Trophoblast cell (in vitro differentiated cells and primary cell): Measurements from ENCODE around the gene ANP32A.

ENCODE experiments used
- DNase-seq, 2 donors: peaks; one replicate each; pipeline ENCODE4 v3.0.0-alpha.2; 2016
- H2AFZ ChIP-seq: 2 replicates; pipeline ENCODE4 v1.6.1; 2013; ENCODE audit warnings: low read length, moderate library complexity, mild to moderate bottlenecking; ENCODE audit not compliant: insufficient read depth, poor library complexity
- H2AK5ac ChIP-seq: 2 replicates; pipeline ENCODE4 v1.6.1; 2013; ENCODE audit warnings: mild to moderate bottlenecking, low read length
- H2BK120ac ChIP-seq: 2 replicates; pipeline ENCODE4 v1.6.1; 2013; ENCODE audit warnings: low read length, mild to moderate bottlenecking, moderate library complexity; ENCODE audit not compliant: insufficient read depth, poor library complexity
- H2BK12ac ChIP-seq: 2 replicates; pipeline ENCODE4 v1.6.1; 2013; ENCODE audit warnings: mild to moderate bottlenecking, low read length, moderate library complexity
- H2BK5ac ChIP-seq: 2 replicates; pipeline ENCODE4 v1.6.1; 2013; ENCODE audit warnings: low read length, low read depth, moderate library complexity, mild to moderate bottlenecking; ENCODE audit not compliant: poor library complexity
- H3K14ac ChIP-seq: 2 replicates; pipeline ENCODE4 v1.6.1; 2013; ENCODE audit warnings: mild to moderate bottlenecking, low read length
- H3K18ac ChIP-seq: 2 replicates; pipeline ENCODE4 v1.6.1; 2013; ENCODE audit warnings: mild to moderate bottlenecking, low read length
- H3K23ac ChIP-seq: 2 replicates; pipeline ENCODE4 v1.6.1; 2013; ENCODE audit warnings: low read length
- H3K27ac ChIP-seq: 2 replicates; pipeline ENCODE4 v1.5.1; 2013; ENCODE audit warnings: low read depth, mild to moderate bottlenecking, inconsistent platforms, low read length, moderate library complexity
- H3K27me3 ChIP-seq: 2 replicates; pipeline ENCODE4 v1.6.1; 2013; ENCODE audit warnings: inconsistent platforms, mild to moderate bottlenecking, low read length, moderate library complexity; ENCODE audit not compliant: insufficient read depth
- H3K36me3 ChIP-seq, 2 experiments: 1 replicate in 1 of 2; 2 replicates in 1 of 2; pipeline ENCODE4 v1.6.1; 2013; ENCODE audit warnings: low read length in 2 of 2, mild to moderate bottlenecking in 2 of 2, moderate library complexity in 1 of 2; ENCODE audit not compliant: insufficient read depth in 2 of 2, control insufficient read depth in 1 of 2
- H3K4ac ChIP-seq: 2 replicates; pipeline ENCODE4 v1.6.1; 2013; ENCODE audit warnings: low read depth, mild to moderate bottlenecking, low read length, moderate library complexity
- H3K4me1 ChIP-seq, 2 experiments: 1 replicate in 1 of 2; 2 replicates in 1 of 2; pipeline ENCODE4 v1.6.1; 2013; ENCODE audit warnings: low read length in 2 of 2, mild to moderate bottlenecking in 2 of 2, moderate library complexity in 1 of 2; ENCODE audit not compliant: insufficient read depth in 2 of 2, control insufficient read depth in 1 of 2
- H3K4me2 ChIP-seq: 2 replicates; pipeline ENCODE4 v1.6.1; 2013; ENCODE audit warnings: inconsistent platforms, mild to moderate bottlenecking, low read length, moderate library complexity
- H3K4me3 ChIP-seq: 2 replicates; pipeline ENCODE4 v1.5.1; 2013; ENCODE audit warnings: mild to moderate bottlenecking, low read depth, low read length, inconsistent platforms
- H3K79me1 ChIP-seq: one replicate; pipeline ENCODE4 v1.6.1; 2013; ENCODE audit warnings: low read length
- H3K79me2 ChIP-seq: 2 replicates; pipeline ENCODE4 v1.6.1; 2013; ENCODE audit warnings: low read length, mild to moderate bottlenecking; ENCODE audit not compliant: control insufficient read depth, insufficient read depth, poor library complexity
- H3K9ac ChIP-seq: 2 replicates; pipeline ENCODE4 v1.6.1; 2013; ENCODE audit warnings: mild to moderate bottlenecking, low read length
- H3K9me3 ChIP-seq: 2 replicates; pipeline ENCODE4 v1.6.1; 2013; ENCODE audit warnings: low read depth, mild to moderate bottlenecking, control low read depth, inconsistent platforms, low read length; ENCODE audit not compliant: insufficient read depth
- H4K12ac ChIP-seq: 2 replicates; pipeline ENCODE4 v1.6.1; 2013; ENCODE audit warnings: low read depth, mild to moderate bottlenecking, low read length, moderate library complexity
- H4K8ac ChIP-seq: 2 replicates; pipeline ENCODE4 v1.6.1; 2013; ENCODE audit warnings: low read depth, mild to moderate bottlenecking, low read length, moderate library complexity
- H4K91ac ChIP-seq: one replicate; pipeline ENCODE4 v1.6.1; 2013; ENCODE audit warnings: low read depth, mild to moderate bottlenecking, low read length, moderate library complexity
- WGBS: extraction: QIAGEN DNeasy Blood & Tissue Kit; methylation state at CpG from one replicate; pipeline ENCODE4 v1.1.7; 2013; ENCODE audit warnings: missing lambda C conversion rate; ENCODE audit not compliant: insufficient read length, insufficient coverage; ENCODE audit errors: extremely low coverage; 5-methylcytosine and 5-hydroxymethylcytosine counted together

The ANP32A gene

GRCh38 chr15:68781766-68782588 lies 38.7 kb downstream of the ANP32A start:
- no peaks in the 10 kb centered on the region for H3K27me3 ChIP-seq
- no peak overlapping the region for H3K23ac ChIP-seq
- no peak overlapping the region for H3K27ac ChIP-seq
- H2BK12ac ChIP-seq, result no peak overlapping the region
- no peaks in the 10 kb centered on the region for H3K79me1 ChIP-seq
- H4K91ac ChIP-seq, result no peak overlapping the region
- H3K9me3 ChIP-seq, result no peaks in the 10 kb centered on the region
- H4K12ac ChIP-seq, result no peak overlapping the region
- H3K18ac ChIP-seq, result no peak overlapping the region
- no peak overlapping the region for H2BK5ac ChIP-seq
- H4K8ac ChIP-seq, result no peak overlapping the region
- no CpG with 5 or more reads among the region's 17 CpGs for WGBS
- H3K14ac ChIP-seq, result no peak overlapping the region
- no peaks in the 10 kb centered on the region for H3K4me1 ChIP-seq
- peaks cover 43 to 61% of the 10 kb centered on the region in 2 experiments for H3K36me3 ChIP-seq
- H3K4ac ChIP-seq, result no peak overlapping the region
- no peak overlapping the region for H2AFZ ChIP-seq
- no peak overlapping the region for H2BK120ac ChIP-seq
- H3K79me2 ChIP-seq, result no peaks in the 10 kb centered on the region
- H2AK5ac ChIP-seq, result no peak overlapping the region
- no peak overlapping the region for H3K4me3 ChIP-seq
- no peak overlapping the region for H3K4me2 ChIP-seq
- no peak for DNase-seq
- H3K9ac ChIP-seq, result no peak overlapping the region

GRCh38 chr15:68781217-68781616 lies 39.5 kb downstream of the ANP32A start:
- H2BK5ac ChIP-seq, result no peak overlapping the region
- no peak for DNase-seq
- no peak overlapping the region for H2AFZ ChIP-seq
- H2BK12ac ChIP-seq, result no peak overlapping the region
- no peak overlapping the region for H3K4me3 ChIP-seq
- H3K4ac ChIP-seq, result no peak overlapping the region
- H3K9ac ChIP-seq, result no peak overlapping the region
- H3K4me2 ChIP-seq, result no peak overlapping the region
- peaks cover 40 to 59% of the 10 kb centered on the region in 2 experiments for H3K36me3 ChIP-seq
- H3K18ac ChIP-seq, result no peak overlapping the region
- no peaks in the 10 kb centered on the region for H3K9me3 ChIP-seq
- no peak overlapping the region for H4K12ac ChIP-seq
- H2AK5ac ChIP-seq, result no peak overlapping the region
- no peak overlapping the region for H3K23ac ChIP-seq
- no peaks in the 10 kb centered on the region for H3K4me1 ChIP-seq
- no peak overlapping the region for H2BK120ac ChIP-seq
- no peaks in the 10 kb centered on the region for H3K79me1 ChIP-seq
- no peak overlapping the region for H4K8ac ChIP-seq
- no peak overlapping the region for H4K91ac ChIP-seq
- no peak overlapping the region for H3K14ac ChIP-seq
- no peaks in the 10 kb centered on the region for H3K27me3 ChIP-seq
- H3K79me2 ChIP-seq, result no peaks in the 10 kb centered on the region
- no peak overlapping the region for H3K27ac ChIP-seq

- Histone ChIP-seq H3K27me3 (no peaks in the 10 kb centered on the region), H3K4me1 (no peaks in the 10 kb centered on the region), H3K79me2 (no peaks in the 10 kb centered on the region), H2BK12ac (no peak overlapping the region), H4K12ac (no peak overlapping the region), H2AK5ac (no peak overlapping the region), H3K27ac (no peak overlapping the region), H3K18ac (no peak overlapping the region), H3K23ac (no peak overlapping the region), H3K4me3 (no peak overlapping the region), H3K9ac (no peak overlapping the region), H2AFZ (no peak overlapping the region), H3K4me2 (no peak overlapping the region), H3K36me3 (peaks cover 29 to 42% of the 10 kb centered on the region in 2 experiments), H2BK5ac (no peak overlapping the region), H4K91ac (no peak overlapping the region), H3K4ac (no peak overlapping the region), H4K8ac (no peak overlapping the region), H2BK120ac (no peak overlapping the region), H3K79me1 (no peaks in the 10 kb centered on the region), H3K14ac (no peak overlapping the region), H3K9me3 (no peaks in the 10 kb centered on the region)
- WGBS, result no CpG with 5 or more reads among the region's 9 CpGs
- DNase-seq, result no peak
These were observed 41.8 kb downstream of the ANP32A start for GRCh38 chr15:68778876-68779275.

- Histone ChIP-seq H3K4ac (no peak overlapping the region), H3K27ac (no peak overlapping the region), H2AK5ac (no peak overlapping the region), H3K9me3 (no peaks in the 10 kb centered on the region), H4K8ac (no peak overlapping the region), H3K18ac (no peak overlapping the region), H2BK5ac (no peak overlapping the region), H3K23ac (no peak overlapping the region), H3K27me3 (no peaks in the 10 kb centered on the region), H2BK120ac (no peak overlapping the region), H3K4me2 (no peak overlapping the region), H2AFZ (no peak overlapping the region), H3K4me1 (no peaks in the 10 kb centered on the region), H3K79me2 (no peaks in the 10 kb centered on the region), H3K4me3 (no peak overlapping the region), H3K9ac (no peak overlapping the region), H3K79me1 (no peaks in the 10 kb centered on the region), H4K12ac (no peak overlapping the region), H2BK12ac (no peak overlapping the region), H4K91ac (no peak overlapping the region), H3K14ac (no peak overlapping the region), H3K36me3 (peaks cover 16 to 22% of the 10 kb centered on the region in 2 experiments)
- WGBS, result no CpG with 5 or more reads among the region's 10 CpGs
- DNase-seq, result no peak
These were observed 44.0 kb downstream of the ANP32A start for GRCh38 chr15:68776477-68777270.
